ENCODE results near the gene LSM4.

DNA sequence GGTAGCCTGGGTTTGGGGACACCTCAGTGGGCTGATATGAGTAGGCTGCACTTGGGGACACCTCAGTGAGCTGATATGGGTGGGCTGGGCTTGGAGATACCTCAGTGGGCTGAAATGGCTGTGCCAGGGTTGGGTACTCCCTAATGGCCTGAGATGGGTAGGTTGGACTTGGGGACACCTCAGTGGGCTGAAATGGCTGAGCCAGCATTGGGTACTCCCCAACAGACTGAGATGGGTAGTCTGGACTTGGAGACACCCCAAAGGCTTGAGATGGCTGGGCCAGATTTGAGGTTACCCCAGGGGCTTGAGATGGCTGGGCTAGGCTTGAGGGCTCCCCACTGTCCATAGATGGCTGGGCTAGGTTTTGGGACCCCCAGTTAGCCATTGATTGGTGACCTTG, 60.7 kb downstream of the LSM4 start:
- TF ChIP-seq CTCF (conservative IDR thresholded peaks at IDR 0.05; ENCODE audit: low read depth in 2 of 2) (no peak), CREB1 (CRISPR knock-in tag; IDR thresholded peaks at IDR 0.05; ENCODE audit: low read depth) (no peak), EZH2 (IDR thresholded peaks at IDR 0.05; ENCODE audit: low read depth, unreplicated experiment) (no peak), ETS1 (IDR thresholded peaks at IDR 0.05) (no peak), JUNB (IDR thresholded peaks at IDR 0.05; ENCODE audit: unreplicated experiment) (no peak)

Measured in GM23338 (cell line).